Mononuclear cell (primary cell): ENCODE data around the gene RPS6KB1. TPM values are rescaled to one million over a fixed set of nuclear protein-coding genes. Genes with fewer than 3 reads are reported as not detected.
"Not testable (repeated sequence)": the region's sequence is repeated elsewhere in the genome, so short reads cannot be mapped to it uniquely, and the experiment has no call there.

Experiments used
- H3K27me3 ChIP-seq: 2 replicates; pipeline ENCODE4 v1.6.0; 2011; ENCODE audit warnings: low read length, control low read depth; ENCODE audit not compliant: insufficient read depth
- H3K4me1 ChIP-seq: 2 replicates; pipeline ENCODE4 v1.5.1; 2011; ENCODE audit warnings: mild to moderate bottlenecking, low read length, control low read depth; ENCODE audit not compliant: insufficient read depth
- H3K4me3 ChIP-seq: 2 replicates; pipeline ENCODE4 v1.5.1; 2011; ENCODE audit warnings: mild to moderate bottlenecking, low read length, moderate library complexity
- H3K9me3 ChIP-seq: 2 replicates; pipeline ENCODE4 v1.5.1; 2011; ENCODE audit warnings: low read depth, mild to moderate bottlenecking, control low read depth, low read length
- total RNA-seq: library from RNA; depleted of rRNA; stranded (reverse); fragments of >200 nt; gene quantifications from one replicate; pipeline ENCODE4 v1.2.3, GENCODE V29; 2012

RPS6KB1 gene
- total RNA-seq, 1 donor: 86.8 TPM

DNA sequence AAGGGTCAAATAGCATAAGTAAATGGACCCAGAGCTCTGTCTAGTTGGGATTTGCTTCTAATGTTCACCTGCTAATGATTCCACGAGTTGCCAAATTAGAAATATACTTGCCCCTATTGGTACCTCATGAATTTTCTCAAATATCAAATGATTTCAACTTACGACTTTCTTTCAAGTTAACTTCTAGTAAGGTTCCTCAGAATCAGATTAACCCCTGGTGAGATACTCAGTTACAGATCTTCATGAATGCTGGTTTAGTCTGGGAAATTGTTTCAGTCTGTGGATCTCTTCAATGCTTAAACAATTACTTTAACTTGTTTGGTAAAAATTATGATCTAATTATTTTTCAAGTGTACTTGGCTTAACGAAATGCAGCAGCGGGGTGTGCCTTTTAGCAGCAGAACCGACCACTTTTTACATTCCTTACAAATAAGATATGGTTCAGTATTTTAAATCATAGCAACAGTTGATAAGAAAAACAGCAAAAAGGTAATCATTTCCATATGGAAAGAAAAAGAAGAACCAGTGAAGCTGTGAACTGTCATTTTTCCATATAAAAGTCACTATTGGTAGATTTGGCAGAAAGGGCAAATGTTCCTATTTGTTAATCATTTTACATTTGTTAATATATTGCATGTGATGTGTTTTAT, 34.6 kb upstream of the RPS6KB1 start:
- H3K27me3 ChIP-seq: no peaks in the 10 kb centered on the region
- H3K9me3 ChIP-seq: no peaks in the 10 kb centered on the region
- no peak overlapping the region for H3K4me3 ChIP-seq
- peaks cover 27% of the 10 kb centered on the region for H3K4me1 ChIP-seq

DNA sequence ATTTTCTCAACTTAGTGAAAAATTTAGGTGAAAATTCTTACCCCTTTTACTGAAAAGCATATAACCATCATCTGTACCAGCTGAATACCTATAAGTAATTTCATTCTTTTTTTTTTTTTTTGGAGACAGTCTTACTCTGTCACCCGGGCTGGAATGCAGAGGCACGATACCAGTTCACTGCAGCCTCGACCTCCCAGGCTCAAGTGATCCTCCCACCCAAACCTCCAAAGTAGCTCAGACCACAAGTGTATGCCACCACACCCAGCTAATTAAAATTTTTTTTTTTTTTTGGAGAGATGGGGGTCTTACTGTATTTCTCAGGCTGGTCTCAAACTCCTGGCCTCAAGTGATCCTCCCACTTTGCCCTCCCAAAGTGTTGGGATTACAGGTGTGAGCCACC, 34.0 kb upstream of the RPS6KB1 start:
- Histone ChIP-seq H3K9me3 (no peaks in the 10 kb centered on the region), H3K4me1 (peaks cover 23% of the 10 kb centered on the region), H3K27me3 (no peaks in the 10 kb centered on the region), H3K4me3 (no peak overlapping the region)

DNA sequence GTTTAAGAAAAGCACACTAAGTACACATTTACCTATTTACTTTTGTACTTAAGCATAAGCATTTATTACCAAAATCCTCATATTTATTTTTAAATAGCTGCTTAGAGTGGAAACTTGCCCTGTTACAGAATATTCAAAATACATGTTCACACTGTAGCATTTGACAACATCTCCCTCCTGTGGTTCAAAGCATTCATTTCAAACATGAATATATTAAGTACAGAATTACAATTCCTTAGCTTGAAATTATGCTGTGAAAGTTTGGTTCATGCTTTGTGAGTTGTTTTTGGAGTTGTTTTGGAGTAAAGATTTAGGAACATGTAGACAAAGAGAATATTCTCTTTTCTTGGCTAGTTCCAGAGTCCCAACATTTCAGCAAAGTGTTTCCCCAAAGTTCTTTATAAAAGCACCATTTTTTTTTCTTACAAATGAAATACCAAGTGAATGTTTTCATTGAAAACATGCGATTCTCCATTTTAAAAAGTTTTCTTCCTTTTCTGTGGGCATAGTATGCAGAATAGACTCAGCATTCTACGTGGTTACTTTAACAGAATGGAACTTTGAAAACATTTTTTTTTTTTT, 33.4 kb upstream of the RPS6KB1 start:
- no peaks in the 10 kb centered on the region for H3K9me3 ChIP-seq
- H3K4me1 ChIP-seq: peaks cover 23% of the 10 kb centered on the region
- H3K4me3 ChIP-seq: no peak overlapping the region
- no peaks in the 10 kb centered on the region for H3K27me3 ChIP-seq

DNA sequence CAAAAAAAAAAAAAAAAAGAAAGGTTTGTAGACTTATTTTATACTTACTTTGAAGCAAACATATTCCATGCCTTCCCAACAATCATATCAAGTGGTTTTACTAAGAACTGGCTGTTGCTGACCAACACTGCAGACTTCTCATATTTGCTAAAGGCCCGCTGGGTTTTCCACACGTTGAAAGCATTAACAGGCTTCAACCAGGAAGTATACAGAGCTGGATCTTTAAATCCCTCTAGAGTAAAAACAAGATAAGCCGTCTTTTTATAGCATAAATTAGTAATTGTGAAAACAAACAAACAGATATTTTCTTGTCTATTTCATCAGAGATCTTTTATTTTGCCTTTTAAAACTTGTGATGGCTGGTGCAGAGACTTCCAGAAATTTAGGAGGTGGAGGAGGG, 29.3 kb upstream of the RPS6KB1 start:
- Histone ChIP-seq H3K27me3 (no peaks in the 10 kb centered on the region), H3K9me3 (no peaks in the 10 kb centered on the region), H3K4me3 (no peak overlapping the region), H3K4me1 (peaks cover 6% of the 10 kb centered on the region)

DNA sequence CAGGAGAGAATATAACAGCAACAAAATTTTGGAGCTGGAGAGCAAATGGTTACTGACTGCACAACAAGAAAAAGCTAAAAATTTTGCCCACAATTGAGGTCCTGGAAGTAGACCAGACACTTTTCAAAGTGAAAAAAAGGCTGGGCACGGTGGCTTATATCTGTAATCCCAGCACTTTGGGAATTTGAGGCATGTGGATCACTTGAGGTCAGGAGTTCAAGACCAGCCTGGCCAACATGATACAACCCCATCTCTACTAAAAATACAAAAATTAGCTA, 23.0 kb upstream of the RPS6KB1 start:
- H3K4me3 ChIP-seq: no peak overlapping the region
- H3K9me3 ChIP-seq: no peaks in the 10 kb centered on the region
- no peaks in the 10 kb centered on the region for H3K4me1 ChIP-seq
- H3K27me3 ChIP-seq: no peaks in the 10 kb centered on the region

DNA sequence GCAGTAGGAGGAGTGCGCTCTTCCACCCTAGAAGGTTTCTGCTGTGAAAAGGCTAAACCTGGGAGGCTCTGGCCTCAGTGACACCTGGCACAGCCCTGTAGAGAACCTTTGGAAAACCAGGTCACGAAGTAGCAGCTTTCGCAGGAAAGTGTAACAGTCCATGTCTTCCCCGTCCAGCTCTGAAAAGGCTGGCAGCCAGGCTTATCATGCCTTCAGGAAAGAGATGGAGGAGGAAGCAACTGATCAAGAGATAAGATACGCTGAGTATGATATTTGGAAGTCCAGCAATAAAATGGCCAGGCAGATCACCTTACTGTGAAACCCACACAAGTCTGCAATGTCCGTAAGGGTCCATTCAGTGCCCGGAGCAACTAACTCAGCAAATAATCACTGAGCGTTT, 22.4 kb upstream of the RPS6KB1 start:
- Histone ChIP-seq H3K27me3 (no peaks in the 10 kb centered on the region), H3K9me3 (no peaks in the 10 kb centered on the region), H3K4me1 (no peaks in the 10 kb centered on the region), H3K4me3 (no peak overlapping the region)

DNA sequence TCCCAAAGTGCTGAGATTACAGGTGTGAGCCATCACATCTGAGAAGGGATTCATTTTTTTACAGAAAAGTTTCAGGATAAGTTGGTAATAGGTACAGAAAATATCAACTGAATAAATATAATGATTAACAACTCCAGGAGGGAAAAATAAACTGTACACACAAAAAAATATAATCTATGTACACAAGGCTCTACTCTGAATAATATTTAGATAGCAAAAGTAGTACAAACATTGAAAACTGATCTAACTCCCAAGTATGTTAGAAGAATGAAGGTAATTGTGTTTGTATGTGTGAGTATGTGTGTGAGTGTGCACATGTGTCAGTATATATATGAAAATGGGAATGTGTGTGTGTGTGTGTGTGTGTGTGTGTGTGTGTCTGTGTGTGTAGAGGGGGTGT, 20.6 kb upstream of the RPS6KB1 start:
- H3K4me1 ChIP-seq: peaks cover 8% of the 10 kb centered on the region
- H3K27me3 ChIP-seq: no peaks in the 10 kb centered on the region
- no peak overlapping the region for H3K4me3 ChIP-seq
- H3K9me3 ChIP-seq: no peaks in the 10 kb centered on the region

DNA sequence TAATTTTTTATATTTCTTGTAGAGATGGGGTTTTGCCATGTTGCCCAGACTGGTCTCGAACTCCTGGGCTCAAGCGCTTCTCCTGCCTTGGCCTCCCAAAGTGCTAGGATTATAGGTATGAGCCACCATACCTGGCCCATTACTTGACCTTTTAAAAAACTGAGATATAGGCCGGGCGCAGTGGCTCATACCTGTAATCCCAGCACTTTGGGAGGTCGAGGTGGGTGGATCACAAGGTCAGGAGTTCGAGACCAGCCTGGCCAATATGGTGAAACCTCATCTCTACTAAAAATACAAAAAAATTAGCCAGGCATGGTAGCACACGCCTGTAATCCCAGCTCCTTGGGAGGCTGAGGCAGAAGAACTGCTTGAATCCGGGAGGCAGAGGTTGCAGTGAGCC, 19.5 kb upstream of the RPS6KB1 start:
- not testable (repeated sequence) for H3K9me3 ChIP-seq, H3K4me3 ChIP-seq, H3K27me3 ChIP-seq, H3K4me1 ChIP-seq

DNA sequence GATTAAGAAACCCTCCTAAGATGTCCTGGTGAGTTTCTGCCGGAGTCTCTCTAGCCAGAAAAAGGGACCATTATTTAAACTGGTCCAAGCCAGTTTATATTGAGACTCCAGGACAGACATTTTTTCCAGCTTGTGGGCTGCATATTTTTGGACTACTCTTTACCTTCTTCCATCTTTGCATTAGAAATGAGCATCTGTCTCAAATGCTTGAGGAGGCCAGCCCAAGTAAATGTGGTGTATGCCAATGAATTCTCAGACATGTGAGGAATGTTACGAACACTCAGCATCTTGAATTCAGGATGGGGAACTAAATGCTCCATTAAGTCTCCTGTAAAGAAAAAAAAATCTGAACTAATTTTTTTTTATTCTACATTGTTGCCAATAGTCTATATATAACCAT, 18.5 kb upstream of the RPS6KB1 start:
- Histone ChIP-seq H3K9me3 (no peaks in the 10 kb centered on the region), H3K4me1 (peaks cover 8% of the 10 kb centered on the region), H3K4me3 (no peak overlapping the region), H3K27me3 (no peaks in the 10 kb centered on the region)

DNA sequence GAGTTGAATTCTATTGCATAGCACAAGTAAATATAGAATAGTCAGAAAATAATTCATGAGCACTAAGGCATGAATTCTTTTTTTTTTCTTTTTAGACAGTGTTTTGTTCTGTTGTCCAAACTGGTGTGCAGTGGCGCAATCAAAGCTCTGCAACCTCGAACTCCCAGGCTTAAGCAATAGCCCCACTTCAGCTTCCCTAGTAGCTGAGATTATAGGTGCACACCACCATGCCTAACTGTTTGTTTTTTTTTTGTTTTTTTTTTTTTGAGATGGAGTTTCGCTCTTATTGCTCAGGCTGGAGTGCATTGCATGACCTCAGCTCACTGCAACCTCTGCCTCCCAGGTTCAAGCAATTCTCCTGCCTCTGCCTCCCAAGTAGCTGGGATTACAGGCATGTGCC, 16.8 kb upstream of the RPS6KB1 start:
- Histone ChIP-seq H3K4me3 (no peak overlapping the region), H3K9me3 (no peaks in the 10 kb centered on the region), H3K27me3 (no peaks in the 10 kb centered on the region), H3K4me1 (peaks cover 8% of the 10 kb centered on the region)

DNA sequence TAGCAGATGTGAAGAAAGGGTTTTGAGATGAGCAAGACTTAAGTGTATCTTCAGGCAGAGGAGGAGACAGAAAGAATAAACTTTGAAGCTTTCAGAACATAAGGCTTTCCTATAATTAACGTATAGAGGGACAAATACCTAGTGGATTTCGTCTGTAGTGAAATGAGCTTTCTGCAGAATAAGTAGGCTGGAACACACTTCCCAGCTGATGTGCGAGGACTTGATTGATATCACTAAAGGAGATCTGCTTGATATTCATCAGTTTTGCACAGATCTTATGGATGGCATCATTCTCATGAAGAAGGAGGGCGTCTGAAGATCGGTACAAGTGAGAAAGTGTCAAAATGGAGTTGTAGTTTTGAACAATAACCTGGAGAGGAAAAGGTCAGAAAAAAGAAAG, 15.0 kb upstream of the RPS6KB1 start:
- Histone ChIP-seq H3K4me3 (no peak overlapping the region), H3K4me1 (peaks cover 8% of the 10 kb centered on the region), H3K27me3 (no peaks in the 10 kb centered on the region), H3K9me3 (no peaks in the 10 kb centered on the region)

DNA sequence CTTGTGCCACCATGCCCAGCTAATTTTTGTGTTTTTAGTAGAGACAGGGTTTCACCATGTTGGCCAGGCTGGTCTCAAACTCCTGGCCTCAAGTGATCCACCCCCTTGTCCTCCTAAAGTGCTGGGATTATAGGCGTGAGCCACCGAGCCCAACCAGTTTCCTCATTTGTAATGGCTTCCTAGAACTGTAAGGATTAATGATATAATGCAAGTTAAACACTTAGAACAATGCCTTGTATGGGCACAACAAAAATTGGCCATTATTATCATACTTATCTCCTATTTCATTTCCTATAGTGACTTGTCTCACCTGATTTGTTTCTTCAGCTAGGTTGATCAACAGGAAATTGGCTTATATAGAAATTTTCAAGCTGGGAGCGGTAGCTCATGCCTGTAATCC, 14.3 kb upstream of the RPS6KB1 start:
- Histone ChIP-seq H3K9me3 (no peaks in the 10 kb centered on the region), H3K27me3 (no peaks in the 10 kb centered on the region), H3K4me3 (no peak overlapping the region), H3K4me1 (peaks cover 8% of the 10 kb centered on the region)

DNA sequence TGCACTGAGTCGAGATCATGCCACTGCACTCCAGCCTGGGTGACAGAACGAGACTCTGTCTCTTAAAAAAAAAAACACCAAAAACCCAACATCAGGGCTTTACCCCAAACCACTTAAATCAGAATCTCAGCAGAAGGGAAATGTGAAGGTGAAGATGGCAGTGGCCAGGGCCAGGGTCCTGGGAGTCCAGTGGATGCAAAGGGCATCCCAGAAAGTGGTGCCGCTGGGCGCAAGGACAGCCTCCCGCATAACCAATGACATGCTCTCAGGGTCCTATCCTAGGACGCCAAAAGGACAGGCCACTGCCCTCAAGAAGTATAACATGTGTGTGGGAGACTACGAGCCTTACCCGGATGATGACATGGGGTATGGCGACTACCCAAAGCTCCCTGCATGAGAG, 8.1 kb upstream of the RPS6KB1 start:
- Histone ChIP-seq H3K4me3 (no peak overlapping the region), H3K9me3 (no peaks in the 10 kb centered on the region), H3K27me3 (no peaks in the 10 kb centered on the region), H3K4me1 (no peaks in the 10 kb centered on the region)

DNA sequence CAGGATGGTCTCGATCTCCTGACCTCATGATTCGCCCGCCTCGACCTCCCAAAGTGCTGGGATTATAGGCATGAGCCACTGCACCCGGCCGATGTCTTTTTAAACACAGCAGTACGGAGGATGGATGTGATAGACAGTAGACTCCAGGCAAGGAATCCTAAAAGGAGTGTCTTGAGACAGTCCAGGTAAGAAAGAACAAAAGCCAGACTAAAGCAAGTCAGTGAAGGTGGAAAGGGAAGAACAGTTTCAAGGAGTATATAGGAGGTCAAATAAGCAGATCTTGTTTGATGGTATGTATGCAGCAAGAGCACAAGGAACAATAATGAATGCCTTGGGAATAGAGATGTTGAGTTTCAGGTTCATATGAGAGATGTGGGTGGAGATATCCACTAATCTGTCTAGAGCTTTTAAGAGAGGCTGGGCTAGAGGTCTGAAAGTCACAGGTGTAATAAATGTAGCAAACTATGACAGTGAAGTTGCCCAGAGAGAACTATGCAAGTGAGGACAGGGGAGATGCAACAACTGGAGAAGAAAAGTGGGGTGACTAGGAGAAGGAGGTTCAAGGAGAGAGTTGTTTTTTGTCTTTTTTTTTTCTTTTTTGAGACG, 4.7 kb upstream of the RPS6KB1 start:
- peaks cover 13% of the 10 kb centered on the region for H3K4me1 ChIP-seq
- no peaks in the 10 kb centered on the region for H3K9me3 ChIP-seq
- no peaks in the 10 kb centered on the region for H3K27me3 ChIP-seq
- H3K4me3 ChIP-seq: no peak overlapping the region

DNA sequence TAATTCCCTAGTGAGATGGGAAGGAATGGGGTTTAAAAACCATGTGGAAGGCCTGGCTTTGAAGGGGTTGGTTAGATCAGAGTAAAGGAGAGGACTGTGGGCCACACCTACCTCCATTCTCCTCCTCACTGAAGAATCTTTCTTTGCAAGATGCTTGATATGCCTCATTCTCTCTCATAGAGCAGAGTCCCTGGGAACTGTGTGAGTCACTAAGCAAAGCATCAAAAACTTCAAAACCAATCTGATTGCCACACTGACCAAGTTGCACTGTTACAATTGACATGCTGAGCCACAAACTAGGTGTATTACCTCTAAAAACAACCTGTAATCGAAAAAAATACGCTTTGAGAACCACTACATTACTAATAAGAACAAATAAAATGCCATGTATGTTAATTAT, 2.2 kb upstream of the RPS6KB1 start:
- Histone ChIP-seq H3K27me3 (no peaks in the 10 kb centered on the region), H3K4me1 (peaks cover 31% of the 10 kb centered on the region), H3K9me3 (no peaks in the 10 kb centered on the region), H3K4me3 (no peak overlapping the region)

DNA sequence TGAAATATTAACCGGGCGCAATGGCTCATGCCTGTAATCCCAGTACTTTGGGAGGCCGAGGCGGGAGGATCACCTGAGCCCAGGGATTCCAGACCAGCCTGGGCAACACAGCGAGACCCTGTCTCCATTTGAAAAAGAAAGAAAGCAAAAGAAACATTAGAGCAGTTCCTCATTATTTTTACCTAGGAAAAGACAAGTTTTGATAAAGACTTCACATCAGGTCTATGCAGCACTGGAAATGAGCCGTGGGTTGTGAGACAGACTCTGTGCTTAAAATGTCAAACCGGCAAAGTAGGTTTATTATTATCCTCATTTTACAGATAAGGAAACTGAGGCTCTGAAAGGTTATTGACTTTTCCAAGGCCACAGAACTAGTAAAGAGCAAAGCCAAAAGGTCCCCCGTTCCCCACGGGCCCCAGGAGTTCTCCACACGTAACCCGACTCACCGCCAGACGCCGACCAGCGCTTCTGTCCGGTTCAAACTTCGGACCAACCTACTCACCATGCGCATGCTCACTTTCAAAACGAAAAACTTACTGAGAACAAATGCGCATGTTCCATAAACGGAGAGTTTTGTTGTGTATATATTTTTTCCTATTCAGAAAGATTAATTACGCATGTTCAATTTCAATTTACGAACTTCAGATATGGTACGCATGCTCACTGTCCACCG, 534 bp upstream of the RPS6KB1 start:
- peak overlapping the region; percentile 79 for H3K4me3 ChIP-seq
- no peaks in the 10 kb centered on the region for H3K9me3 ChIP-seq
- H3K27me3 ChIP-seq: no peaks in the 10 kb centered on the region
- peaks cover 40% of the 10 kb centered on the region for H3K4me1 ChIP-seq
